ENCODE results near the gene GSPT1. TPM values are rescaled to one million over a fixed set of nuclear protein-coding genes. Genes with fewer than 3 reads are reported as not detected.

GSPT1 gene
- total RNA-seq: 89.5 TPM

DNA sequence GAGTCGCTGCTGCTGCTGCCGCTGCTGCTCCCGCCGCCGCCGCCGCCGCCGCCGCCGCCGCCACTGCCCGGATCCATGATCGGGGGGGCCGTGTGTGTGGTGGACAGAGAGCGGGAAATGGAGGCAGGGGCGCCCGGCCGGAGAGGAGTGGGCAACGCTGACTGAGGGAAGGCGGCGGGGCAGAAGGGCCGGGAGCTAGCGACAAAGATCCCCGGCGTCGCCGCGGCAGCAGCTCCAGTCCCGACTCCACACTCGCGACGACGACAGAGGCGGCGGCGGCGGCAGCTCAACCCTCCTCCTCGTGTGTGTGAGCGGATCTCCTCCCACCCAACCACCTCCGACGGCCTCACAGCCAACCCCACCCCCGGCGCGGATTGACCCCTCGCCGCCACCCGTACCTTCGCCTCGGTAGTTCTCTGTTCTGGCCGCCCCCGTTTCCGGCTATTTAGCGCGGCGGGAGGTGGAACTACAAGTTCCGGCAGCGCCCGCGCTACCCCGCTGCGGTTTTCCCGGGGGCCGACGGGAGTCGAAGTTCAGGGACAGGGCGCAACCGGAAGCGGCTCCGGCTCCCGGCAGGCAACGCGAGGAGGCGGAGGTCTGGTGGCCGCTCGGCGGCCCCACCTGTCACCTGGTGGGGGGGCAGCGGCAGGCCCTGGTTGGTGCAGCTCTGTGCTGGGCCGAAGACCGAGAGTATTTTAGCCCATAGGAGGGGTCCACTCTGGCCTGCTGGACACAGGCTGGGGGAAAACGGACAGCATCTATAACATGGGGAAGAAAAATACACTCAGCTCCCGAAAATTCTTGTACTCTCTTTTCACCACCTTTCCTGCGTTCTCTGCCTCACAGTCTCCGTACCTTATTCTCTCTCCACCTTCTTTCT is at the start of gene GSPT1:
TSS of gene GSPT1 (minus strand) at position 313 of the 880 bp plus-strand sequence. CDS start at position 77, 236 bp downstream.

DNA sequence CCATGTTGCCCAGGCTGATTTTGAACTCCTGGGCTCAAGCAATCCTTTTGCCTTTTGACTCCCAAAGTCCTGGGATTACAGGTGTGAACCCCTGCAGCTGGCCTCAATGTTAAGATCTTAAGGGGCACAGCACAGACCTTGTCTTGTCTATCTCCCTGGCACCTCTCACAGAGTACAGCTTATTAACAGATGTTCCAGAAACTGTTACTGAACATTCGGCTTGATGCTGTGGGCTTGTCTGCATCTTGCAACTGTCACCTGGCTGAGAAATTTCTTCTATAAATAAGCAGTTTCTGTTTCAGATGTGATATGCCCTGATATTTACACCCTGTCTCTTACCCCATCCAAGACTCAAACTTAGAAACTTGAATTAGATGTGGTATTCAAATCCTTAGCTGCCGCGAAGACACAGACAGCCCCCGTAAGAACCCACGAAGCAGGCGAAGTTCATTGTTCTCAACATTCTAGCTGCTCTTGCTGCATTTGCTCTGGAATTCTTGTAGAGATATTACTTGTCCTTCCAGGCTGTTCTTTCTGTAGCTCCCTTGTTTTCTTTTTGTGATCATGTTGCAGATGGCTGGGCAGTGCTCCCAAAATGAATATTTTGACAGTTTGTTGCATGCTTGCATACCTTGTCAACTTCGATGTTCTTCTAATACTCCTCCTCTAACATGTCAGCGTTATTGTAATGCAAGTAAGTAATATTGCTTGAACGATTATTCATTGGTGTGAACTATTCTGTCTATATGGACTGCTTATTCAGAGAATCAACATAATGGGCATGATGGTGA is 49.2 kb upstream of the GSPT1 start, which contains the start of gene TNFRSF17:
TSS of gene TNFRSF17 (plus strand) at position 450 of the 791 bp plus-strand sequence. CDS start at position 565, 115 bp downstream.

DNA sequence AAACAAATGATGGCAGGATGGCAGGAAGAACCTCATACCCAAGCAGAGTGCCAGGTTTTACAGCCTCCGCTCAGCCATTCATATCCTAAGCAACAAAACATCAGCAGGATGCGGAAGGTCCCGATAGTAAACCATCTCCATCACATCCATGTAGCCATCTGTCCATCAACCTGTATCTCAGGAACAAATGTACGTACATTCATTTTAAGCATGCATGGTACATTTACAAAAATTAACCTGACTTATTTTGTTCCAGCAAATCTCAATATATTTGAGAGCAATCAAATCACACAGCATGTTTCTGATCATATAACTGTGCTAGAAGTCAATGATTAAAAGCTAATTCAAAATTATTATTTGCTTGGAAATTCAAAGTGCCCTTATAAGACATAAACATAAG is 26.2 kb upstream of the GSPT1 start, which contains the start of gene NPIPB2:
TSS of gene NPIPB2 (minus strand) at position 101 of the 400 bp plus-strand sequence. CDS start at position 101, 0 bp downstream.

DNA sequence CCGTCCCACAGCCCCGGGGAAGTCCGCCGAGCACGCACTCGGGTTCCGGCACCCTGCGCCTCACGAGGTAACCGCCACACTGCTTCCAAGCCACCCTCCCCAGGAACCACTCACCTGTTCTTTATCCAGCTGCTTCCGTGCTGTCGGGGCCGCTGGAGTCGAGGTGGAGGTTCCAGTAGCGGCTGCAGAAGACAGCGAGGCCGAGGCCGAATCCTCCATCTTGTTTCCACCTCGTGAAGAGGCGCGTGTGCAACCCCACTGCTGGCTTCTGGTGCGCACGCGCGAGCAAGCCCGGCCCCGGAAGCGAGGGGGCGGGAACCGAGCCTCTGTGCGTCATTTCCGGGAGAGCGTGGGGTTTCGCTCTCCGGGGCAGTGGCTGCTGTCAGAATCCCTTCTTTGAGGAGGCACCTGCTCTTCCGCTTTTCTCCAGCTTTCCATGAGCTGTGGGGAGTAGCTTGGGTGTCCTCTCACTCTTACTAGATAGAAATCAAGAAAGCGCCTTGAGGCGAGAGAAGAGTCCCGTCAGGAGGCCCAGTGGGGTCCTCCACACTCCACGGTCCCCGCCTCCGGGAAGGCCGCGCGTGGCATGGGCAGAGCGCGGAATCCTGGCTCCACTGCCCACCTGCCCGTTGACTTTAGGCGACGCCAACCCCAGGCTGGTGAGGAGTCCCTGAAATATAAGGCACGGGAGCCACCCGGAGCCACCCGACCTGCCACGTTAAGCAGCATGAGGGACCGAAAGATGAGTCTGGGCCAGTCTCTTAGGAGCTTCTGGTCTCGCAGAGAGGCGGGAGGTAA is 64.3 kb downstream of the GSPT1 start, which contains the start of gene RSL1D1:
TSS of gene RSL1D1 (minus strand) at position 249 of the 798 bp plus-strand sequence. CDS start at position 219, 30 bp downstream.

Small RNA genes within 50 kb of the gene (small RNA-seq; reads per million reads assigned to genes)
- not detected for gene AC007216.5 (ENCODE audit: low replicate concordance)
- gene COX6CP1 (ENCODE audit: low replicate concordance): 0.18 reads per million

Other genes starting within 250 kb of the GSPT1 start
- 150 TPM for gene SNN, start 247.5 kb downstream of the GSPT1 start, total RNA-seq
- 20.7 TPM for gene TXNDC11, start 173.1 kb downstream of the GSPT1 start, total RNA-seq
- gene ZC3H7A, start 118.7 kb downstream of the GSPT1 start, total RNA-seq: 75.7 TPM
- 63.5 TPM for gene RSL1D1, start 64.4 kb downstream of the GSPT1 start, total RNA-seq
- gene NPIPB2, start 26.1 kb upstream of the GSPT1 start, total RNA-seq: 18.8 TPM
- gene TNFRSF17, start 49.3 kb upstream of the GSPT1 start, total RNA-seq: 0.63 TPM
- gene SNX29, start 60.8 kb upstream of the GSPT1 start, total RNA-seq: 37.9 TPM